Posterior cingulate gyrus (tissue), 11 donors: ENCODE data around the gene TEP1.

Experiments
- DNase-seq, 10 donors: peaks; one replicate each; pipeline versions ENCODE4 v3.0.0 to v3.0.0-alpha.2; 2020 to 2021; ENCODE audit warnings: mixed read lengths in 3 of 10
- intact Hi-C: fragments of 100-400 bp; cut with DNase I; formaldehyde crosslinking; loops from one replicate; pipeline ENCODE4 v1.15.1; 2023

TEP1 gene

DNA sequence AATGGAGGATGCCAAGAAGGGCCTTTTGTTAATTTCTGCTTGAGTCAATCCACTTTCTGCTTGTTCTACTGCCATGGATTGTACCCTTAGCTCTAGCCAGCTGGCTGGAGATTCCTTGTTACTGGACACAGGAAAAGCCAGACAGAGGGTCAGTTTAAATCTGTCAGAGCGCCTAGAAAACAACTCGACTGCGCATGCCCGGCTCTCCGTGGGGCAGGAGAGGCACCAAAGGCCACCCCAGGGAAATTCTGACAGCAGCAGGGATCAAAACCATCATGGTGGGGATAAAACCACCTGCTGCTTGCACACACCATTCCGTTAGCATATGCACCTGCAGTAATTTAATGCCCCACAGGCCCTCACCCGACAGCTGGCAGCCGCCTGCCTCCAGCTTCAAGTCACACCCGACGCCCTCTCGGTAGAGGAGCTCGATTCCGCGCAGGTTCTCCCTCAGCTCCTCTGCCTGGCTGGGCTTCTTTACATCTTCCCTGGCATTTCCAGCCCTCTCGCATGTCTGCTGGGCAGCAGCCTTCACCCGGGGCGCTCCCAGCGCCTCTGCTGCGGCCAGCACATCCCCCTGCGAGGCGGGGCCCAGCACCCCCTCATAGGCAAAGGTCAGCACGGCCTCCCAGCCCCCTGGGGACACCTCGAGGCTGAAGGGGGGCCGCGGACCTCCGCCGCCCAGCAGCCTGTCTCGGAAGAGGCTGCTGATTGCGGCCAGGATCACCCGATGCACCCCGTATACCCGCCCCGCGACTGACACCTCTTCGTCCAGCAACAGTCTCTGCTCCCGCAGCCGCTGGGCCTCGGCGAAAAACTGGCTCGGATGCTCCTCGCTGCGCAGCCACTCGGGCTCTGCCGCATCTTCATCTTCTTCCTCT lies 21.6 kb upstream of the TEP1 start:
- DNase-seq = peak in 9 of 10 donors; percentile 46 to 94 (median 65)
- intact Hi-C loops = no loop called here

DNA sequence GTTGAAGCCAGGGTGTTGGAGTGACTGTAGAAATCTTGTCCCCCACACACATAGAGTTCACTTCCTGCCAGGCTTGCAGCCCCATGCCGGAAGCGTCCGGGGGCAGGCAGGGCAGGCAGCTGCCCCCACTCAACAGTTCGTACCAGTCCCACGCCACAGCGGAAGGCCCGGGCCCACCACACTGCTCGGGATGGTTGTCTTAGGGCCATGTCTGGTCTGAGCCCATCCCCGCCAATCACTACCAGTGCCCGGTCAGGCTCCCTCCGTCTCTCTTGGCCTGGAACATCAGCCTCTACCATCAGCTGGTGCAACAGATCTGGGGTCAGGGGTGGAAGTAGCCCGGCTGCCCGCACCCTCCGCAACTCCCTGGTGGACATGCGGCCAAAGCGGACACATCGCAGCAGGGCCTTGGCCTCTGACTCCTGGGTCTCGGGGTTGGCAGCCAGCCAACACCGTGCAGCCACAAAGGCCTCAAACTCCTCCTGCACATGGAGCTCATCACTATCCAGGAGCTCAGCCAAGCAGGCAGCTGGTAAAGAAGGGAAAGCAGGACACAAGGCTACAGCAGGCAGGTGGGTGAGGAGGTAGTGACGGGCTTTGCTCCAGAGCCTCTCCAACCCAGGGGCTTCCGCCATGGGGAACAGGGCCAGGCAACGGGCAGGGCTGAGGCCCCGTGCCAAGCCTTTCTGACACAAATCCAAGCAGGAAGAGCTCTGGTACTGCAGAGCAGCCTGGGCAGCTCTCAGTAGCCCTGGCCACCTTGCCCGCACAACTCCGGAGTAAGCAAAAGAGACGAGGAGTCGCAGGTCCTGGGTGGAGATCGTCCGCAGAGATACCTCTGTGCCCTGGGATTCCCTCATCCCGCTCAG lies 16.7 kb upstream of the TEP1 start:
- peak in 8 of 10 donors; percentile 25 to 87 (median 46) for DNase-seq
- intact Hi-C loops = no loop called here

DNA sequence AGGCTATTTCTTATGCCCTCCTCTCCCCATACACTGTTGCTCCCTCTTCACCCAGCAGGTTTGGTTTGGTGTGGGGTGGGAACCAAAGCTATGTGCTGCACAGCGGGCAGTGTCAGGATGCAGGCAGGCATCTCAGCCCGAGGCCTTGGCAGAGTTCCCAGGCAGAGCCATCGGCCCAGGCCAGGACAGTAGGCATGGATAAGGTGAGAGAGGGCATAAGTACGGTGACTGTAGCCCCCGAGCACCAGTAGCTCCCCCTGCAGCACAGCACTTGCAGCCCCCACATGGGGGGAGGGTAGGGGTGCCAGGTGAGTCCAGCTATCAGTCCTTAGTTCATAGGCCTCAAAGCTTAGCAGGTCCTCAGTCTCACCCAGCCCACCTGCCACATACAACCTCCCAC lies 15.5 kb upstream of the TEP1 start:
- intact Hi-C loops = no loop called here
- DNase-seq = no peak

DNA sequence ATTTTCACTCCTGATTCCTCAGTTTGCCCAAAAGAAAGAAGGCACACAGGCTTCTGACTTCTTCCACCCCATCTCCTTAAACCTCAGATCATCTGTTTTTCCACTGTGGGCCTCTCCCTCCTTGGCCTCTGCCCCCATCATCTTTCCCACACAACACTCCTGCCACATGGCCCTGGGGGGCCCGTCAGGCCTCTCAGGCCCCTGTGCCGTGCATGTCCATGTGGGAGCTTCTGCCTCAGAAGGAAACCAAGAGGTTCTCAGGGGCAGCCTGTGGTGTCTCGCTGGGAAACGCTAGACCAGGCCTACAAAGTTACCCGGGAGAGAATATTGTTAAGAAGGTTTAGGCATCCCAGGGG lies 14.7 kb upstream of the TEP1 start:
- DNase-seq = no peak
- intact Hi-C loops = no loop called here

DNA sequence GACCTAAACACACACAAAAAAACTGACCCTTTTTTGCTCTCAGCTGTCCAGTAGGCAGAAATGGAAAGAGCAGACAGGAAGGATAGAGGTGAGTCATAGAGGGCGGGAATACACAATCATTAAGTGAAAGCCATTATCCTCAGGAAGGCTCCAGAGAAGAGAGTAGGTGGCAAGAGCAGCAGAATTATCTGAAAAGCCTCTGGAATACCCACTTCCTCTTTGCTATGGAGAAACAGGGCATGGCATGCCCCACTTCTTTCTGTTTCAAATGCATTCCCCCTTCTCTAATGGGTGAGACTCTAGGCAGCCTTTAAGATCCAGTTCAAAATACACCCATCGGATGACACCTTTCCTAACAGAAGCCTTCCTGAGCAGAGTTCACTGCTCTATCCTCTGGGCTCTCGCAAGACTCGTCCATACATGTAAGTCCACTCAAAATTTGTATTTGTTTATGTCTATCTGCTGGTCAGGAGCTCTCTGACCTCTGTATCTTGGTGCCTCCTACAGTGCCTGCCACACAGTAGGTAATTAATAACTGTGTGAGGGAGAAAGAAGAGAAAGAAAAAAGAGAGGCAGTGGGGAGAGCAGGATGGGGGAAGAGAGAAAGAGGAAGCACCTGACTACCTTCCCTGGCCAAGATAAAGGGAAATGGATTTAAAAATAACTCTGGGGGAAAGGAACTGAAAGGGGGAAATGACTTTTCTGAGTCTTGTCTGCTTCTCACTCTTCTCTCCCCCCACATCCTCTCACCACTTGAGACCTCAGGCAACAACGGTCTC lies 14.1 kb upstream of the TEP1 start:
- no peak for DNase-seq
- intact Hi-C loops = no loop called here

DNA sequence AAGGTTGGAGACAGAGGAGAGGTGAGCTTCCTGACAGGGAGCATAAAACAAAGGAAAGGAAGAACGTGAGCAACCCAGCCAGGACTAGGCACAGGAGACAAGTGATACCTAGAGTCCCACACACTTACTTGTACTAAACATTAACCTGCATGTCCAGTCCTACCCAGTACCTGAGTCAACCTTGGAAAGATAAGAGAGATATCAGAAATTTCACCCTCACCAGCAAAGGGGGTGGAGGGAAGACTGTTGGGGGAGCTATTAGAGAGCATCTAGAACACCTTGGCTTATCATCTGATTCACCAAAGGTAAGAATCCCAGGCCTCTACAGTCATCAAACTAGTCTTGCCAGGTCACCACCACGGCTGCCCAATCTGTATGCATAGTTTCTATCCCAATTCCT lies 11.6 kb upstream of the TEP1 start:
- intact Hi-C loops = no loop called here

DNA sequence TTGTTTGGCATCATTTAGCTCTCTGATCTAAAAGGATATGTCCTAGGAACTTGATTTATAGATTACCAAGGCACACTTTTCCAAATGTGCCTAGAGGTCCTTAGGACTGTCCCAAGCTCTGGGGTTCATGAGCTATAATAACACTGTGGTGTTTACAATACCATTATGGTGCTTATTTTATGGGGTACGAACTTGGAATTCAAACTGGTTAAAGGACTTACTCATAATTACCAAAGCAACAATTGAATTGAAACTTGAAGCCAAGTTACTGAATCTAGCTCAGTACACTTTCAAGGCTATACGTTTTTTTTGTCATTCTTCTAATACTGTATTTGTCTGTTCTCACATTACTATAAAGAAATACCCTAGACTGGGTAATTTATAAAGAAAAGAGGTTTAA lies 9.6 kb upstream of the TEP1 start:
- no peak for DNase-seq
- intact Hi-C loops = no loop called here

More for the DNA sequence above, 11.6 kb upstream of the TEP1 start:
- DNase-seq = no peak

DNA sequence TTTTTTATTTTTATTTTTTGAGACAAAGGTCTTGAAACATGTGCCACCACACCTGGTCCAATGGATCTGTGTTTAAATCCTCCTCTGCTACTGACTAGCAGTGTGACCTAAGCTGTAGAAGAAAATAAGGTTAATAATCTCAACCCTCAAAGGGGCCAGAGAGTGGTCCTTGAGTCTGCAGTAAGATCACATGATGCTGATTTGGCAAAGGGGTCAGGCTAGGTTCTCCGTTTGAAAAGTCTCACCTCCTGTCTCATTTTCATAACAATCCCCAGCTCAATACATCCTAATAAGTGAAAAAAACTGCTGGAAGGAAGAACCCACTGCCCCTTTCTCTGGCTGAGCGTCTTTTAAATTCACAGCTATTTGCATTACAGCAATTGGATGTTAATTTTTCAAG lies 8.0 kb upstream of the TEP1 start:
- no peak for DNase-seq
- intact Hi-C loops = no loop called here

DNA sequence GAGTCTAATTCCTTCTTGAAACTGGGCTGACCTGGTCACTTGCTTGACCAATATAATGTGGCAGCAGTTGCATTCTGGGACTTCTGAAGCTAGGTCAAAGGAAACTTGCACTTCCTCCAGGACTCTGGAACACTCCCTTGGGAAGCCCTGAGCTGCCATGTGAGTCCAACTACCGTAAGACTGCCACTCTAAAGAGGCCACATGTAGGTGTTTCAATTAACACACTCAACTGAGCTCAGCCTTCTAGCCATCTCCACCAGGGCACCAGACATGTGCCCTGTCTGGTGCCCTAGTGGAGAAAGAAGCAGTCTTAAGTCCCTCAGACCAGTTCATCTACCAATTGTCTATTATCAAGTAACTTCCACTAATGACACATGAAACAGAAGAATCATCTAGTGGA lies 6.1 kb upstream of the TEP1 start:
- DNase-seq = no peak
- intact Hi-C loops = no loop called here

DNA sequence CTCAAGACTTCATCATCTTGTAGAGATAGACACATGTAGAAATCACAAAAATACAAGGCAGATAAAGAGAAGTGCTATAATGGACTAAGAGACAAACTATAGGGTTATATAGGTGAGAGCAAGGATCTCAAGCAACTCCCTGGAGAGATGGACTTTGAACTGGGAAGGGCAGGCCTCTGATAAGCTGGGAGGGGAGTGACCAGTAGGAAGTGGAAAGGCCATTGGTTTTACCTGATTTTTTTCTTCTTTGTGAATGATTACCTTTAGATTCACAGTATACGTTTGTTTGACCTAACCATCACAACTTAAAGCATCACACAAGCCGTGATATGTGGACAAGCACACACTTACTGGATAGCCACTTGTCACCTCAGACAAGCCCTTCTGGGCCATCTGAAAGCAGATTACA lies 5.2 kb upstream of the TEP1 start:
- intact Hi-C loops = no loop called here

DNA sequence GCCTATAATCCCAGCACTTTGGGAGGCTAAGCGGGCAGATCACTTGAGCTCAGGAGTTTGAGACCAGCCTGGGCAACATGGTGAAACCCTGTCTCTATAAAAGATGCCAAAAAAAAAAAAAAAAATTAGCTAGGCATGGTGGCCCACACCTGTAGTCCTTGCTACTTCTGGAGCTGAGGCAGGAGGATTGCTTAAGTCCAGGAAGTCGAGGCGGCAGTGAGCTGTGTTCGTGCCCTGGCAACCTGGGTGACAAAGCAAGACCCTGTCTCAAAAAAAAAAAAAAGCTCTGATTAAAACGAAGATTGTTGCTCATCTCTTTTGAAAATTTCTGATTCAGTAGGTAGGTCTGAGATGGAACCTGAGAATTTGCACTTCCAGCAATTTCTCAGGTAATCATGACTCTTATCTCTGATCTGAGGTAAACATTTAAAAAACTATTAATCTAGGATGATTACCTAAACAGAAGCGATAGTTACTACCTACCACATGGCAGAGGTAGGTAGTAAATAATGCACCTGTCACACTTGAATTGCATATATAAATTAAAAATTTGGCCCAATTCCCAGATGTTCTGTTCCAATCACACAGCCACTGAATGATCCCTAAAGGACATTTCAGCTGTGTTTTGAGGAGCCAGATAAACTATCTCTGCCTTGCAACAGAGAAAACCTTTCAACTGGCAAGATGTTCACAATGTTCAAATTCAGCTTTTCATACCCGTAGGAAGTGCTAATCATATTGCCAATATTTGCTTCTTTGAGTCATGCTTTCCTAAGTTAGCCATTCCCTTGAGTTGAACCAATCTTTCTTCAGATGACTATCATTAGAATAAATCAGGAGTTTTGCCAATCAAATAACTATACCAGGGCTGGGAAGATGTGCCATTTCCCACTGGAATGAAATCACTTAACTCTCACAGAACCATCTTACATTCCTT lies 4.2 kb upstream of the TEP1 start:
- no peak for DNase-seq
- intact Hi-C loops = no loop called here

More for the DNA sequence above, 5.2 kb upstream of the TEP1 start:
- no peak for DNase-seq

DNA sequence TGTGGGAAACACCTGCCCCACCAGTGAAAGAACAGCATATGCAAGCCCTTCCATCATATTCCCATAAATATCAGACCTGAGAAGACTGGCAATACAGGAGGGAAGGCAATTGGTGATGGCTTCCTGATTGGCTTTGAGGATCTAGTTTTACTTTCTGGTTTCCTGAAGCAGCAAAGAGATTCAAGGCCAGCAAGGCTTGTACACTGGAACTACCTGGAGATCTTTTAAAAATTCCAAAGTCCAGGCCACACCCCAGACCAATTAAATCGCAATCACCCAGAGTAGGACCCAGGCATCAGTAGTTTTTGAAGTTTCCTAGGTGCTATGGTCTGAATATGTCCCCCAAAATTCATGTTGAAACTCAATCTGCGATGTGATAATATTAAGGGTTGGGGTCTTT lies 2.9 kb upstream of the TEP1 start:
- no peak for DNase-seq
- intact Hi-C loops = no loop called here

DNA sequence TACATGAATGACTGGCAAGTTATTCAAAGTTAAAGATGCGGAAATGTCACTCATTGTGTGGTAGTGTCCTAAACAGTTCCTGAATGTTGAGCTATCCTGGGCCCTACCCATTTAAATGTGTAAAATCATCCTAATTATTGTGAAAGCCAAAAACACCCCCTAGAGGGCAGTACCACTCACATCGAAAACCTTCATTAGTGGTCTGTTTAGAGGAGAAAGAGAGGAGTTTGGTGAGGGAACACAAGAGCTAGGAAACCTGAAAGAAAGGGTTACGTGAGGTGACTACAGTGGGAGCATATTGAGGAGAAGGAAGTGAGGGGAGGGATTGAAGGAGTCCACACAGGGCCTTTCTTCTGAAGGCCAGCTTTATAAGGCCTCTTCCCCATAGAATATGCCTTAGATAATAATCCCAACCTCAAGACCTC lies 2.5 kb upstream of the TEP1 start:
- no peak for DNase-seq
- intact Hi-C loops = no loop called here

DNA sequence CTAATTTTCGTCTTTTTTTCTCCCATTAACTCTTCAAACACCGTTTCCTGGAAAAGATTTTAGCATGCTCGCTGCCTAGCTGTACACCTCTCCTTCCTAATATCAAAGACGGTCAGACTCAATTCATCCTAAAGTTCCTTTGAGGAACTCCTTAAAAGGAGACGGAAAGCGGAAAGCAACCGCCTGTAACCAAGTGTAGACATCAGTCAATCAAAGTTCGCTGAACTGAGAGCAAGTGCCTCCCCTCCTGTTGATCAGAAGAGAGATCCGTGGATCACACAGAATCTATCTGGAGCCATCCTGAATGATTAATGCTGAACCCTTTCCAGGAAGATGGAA lies 412 bp upstream of the TEP1 start:
- DNase-seq = no peak
- intact Hi-C loops = loop anchor here (2.0 to 5.0 kb wide), 3 partner anchors 41 to 195 kb away; partner anchors contain the start of genes APEX1, OSGEP and PARP2

DNA sequence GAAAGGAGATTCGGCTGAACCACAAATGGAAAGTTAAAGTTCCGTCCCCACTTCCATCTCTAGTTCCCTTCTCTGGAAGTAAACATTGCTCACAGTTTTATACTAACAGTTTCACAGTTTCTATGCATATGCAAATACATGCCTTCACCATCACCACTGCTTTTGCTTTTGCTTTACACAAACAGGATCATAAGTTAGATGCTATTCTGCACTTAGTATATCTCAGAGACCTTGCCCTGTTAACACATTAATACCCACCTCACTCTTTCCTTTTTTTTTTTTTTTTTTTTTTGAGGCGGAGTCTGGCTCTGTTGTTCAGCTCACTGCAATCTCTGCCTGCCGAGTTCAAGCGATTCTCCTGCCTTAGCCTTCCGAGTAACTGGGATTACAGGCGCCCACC lies 890 bp downstream of the TEP1 start:
- intact Hi-C loops = loop anchor here (2.0 to 5.0 kb wide), 3 partner anchors 42 to 196 kb away; partner anchors contain the start of genes APEX1, OSGEP and PARP2
- DNase-seq = no peak

DNA sequence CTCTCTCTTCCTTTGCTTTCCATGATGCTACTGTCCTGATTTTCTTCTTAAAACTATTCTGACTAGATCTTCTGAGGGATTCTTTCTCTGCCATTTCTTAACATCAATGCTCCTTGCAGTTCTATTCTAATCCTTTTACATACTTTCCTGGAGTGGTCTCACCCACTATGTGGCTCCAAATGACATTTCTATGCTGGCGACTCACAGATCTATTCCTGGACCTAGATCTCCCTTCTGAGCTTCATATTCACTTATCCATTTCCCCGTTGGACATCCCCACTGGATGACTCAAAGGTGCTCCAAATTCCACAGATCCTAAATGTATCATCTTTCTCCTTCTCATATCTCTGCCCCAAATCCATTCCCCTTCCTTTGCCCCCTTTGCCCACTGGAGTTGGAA lies 4.1 kb downstream of the TEP1 start:
- DNase-seq = no peak
- intact Hi-C loops = no loop called here

DNA sequence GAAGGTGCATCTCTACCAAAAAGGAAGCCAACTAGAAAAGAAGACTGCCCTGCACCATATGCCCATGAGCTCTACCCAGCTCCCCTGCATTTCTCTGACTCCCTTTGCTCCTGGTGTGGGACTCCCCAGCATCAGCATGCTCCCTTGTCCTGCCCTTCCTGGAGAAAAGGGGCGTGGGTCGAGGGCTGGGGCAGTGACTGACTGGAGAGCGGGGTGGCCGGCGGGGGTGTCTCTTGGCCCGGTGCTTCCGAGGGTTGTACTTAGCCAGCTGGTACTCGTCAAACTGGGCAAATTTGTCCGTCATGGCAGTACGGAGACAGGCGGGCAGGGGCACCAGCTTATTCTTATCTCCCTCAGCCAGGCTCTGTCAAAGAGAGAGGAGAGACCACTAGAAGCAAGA lies 9.8 kb downstream of the TEP1 start:
- intact Hi-C loops = no loop called here
- DNase-seq = no peak

DNA sequence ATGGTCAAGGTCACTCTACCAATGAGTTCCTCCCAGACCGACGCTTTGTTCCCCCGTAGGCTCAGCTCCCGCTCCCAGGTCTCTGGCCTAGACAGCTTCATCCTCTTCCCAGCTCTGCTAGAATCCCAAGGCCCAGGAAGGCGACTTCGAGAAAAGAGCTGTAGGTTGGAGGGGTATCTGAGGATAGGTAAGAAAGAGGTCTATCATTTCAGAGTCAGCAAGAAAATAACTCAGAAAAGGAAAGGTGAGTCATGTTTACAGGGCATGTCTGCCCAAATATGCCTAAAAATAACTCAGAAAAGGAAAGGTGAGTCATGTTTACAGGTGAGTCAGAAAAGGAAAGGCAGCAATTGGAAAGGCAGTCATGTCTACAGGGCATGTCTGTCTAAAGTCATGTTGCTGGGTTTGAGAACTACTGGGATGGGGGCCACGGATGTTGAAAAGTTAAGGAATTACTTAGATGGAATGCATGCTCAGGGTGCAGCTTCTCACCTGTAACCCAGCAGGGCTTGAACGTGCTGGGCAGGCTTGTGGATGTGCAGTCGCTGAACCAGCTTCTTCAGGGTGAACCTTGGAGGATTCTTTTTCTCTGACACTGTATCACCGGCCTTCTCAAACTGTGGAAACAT lies 12.2 kb downstream of the TEP1 start:
- no peak for DNase-seq
- intact Hi-C loops = no loop called here

DNA sequence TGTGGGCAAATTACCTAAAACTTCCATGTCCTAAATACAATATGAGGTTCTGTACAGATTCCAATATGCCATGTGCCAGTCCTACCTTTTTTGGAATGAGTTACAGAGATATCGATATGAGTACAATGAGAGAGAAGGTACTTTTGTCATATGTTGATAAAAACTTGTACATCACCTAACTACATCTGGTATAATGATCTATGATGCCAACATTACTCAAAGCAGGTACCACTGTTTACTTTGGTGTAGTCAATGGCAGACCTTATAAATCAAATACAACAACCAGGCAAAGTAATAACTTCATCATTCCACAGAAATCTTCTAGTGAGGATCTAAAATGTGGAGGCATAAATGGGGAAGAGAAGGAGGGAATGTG lies 12.7 kb downstream of the TEP1 start:
- no peak for DNase-seq
- intact Hi-C loops = no loop called here
